Neural crest cell (in vitro differentiated cells): Measurements from ENCODE around the gene DHDDS. TPM values are rescaled to one million over a fixed set of nuclear protein-coding genes. Genes with fewer than 3 reads are reported as not detected.
A peak's percentile ranks its signal among the peaks of the same experiment; 100 is the strongest.

Experiments
- DNase-seq: peaks from one replicate; pipeline ENCODE4 v3.0.0; 2021; ENCODE audit warnings: low read depth, mixed read lengths, low spot score
- H3K27ac Mint-ChIP-seq: one replicate; pipeline ENCODE4 v1.8.0; 2021; ENCODE audit warnings: mild to moderate bottlenecking, mixed read lengths; ENCODE audit not compliant: unreplicated experiment
- H3K27me3 Mint-ChIP-seq: 2 replicates; pipeline ENCODE4 v1.8.0; 2021; ENCODE audit warnings: low read depth, mild to moderate bottlenecking, mixed read lengths
- H3K36me3 Mint-ChIP-seq: 2 replicates; pipeline ENCODE4 v1.8.0; 2021; ENCODE audit warnings: low read depth, mild to moderate bottlenecking, mixed read lengths
- H3K4me1 Mint-ChIP-seq: 2 replicates; pipeline ENCODE4 v1.8.0; 2021; ENCODE audit warnings: mixed read lengths
- H3K4me3 Mint-ChIP-seq: one replicate; pipeline ENCODE4 v1.8.0; 2021; ENCODE audit warnings: mild to moderate bottlenecking, mixed read lengths
- H3K9me3 Mint-ChIP-seq: 2 replicates; pipeline ENCODE4 v1.8.0; 2021; ENCODE audit warnings: mixed read lengths
- CTCF ChIP-seq: fragments of 200-600 bp; sonication (generic); conservative IDR thresholded peaks from 2 replicates; pipeline ENCODE4 v1.5.0; 2021; ENCODE audit warnings: antibody characterized with exemption, mild to moderate bottlenecking
- total RNA-seq: library from RNA; stranded (reverse); gene quantifications from 2 replicates; pipeline ENCODE4 v1.2.1, GENCODE V29; 2021

DHDDS gene
- total RNA-seq, 1 donor from 2014 or later = 40.1 TPM

GRCh38 chr1:26483980-26484379 is 51.9 kb downstream of the DHDDS start:
- H3K27ac Mint-ChIP-seq = no peak overlapping the region
- H3K36me3 Mint-ChIP-seq = peaks cover 3% of the 10 kb centered on the region
- no peaks in the 10 kb centered on the region for H3K9me3 Mint-ChIP-seq
- peaks cover 4% of the 10 kb centered on the region for H3K4me1 Mint-ChIP-seq
- peaks cover 2% of the 10 kb centered on the region for H3K27me3 Mint-ChIP-seq
- DNase-seq = no peak
- no peak for TF ChIP-seq CTCF
- peak overlapping the region; percentile 27 for H3K4me3 Mint-ChIP-seq

GRCh38 chr1:26490155-26490554 is 58.0 kb downstream of the DHDDS start:
- Mint-ChIP-seq H3K4me1 (peaks cover 3% of the 10 kb centered on the region), H3K27me3 (no peaks in the 10 kb centered on the region), H3K36me3 (no peaks in the 10 kb centered on the region), H3K9me3 (no peaks in the 10 kb centered on the region), H3K27ac (no peak overlapping the region), H3K4me3 (no peak overlapping the region)
- no peak for TF ChIP-seq CTCF
- no peak for DNase-seq

GRCh38 chr1:26493267-26493666 is 61.1 kb downstream of the DHDDS start:
- no peaks in the 10 kb centered on the region for H3K4me1 Mint-ChIP-seq
- no peaks in the 10 kb centered on the region for H3K36me3 Mint-ChIP-seq
- no peak for TF ChIP-seq CTCF
- no peak overlapping the region for H3K4me3 Mint-ChIP-seq
- DNase-seq = no peak
- no peaks in the 10 kb centered on the region for H3K27me3 Mint-ChIP-seq
- H3K27ac Mint-ChIP-seq = no peak overlapping the region
- H3K9me3 Mint-ChIP-seq = no peaks in the 10 kb centered on the region

GRCh38 chr1:26493938-26494337 is 61.8 kb downstream of the DHDDS start:
- Mint-ChIP-seq H3K4me1 (no peaks in the 10 kb centered on the region), H3K9me3 (no peaks in the 10 kb centered on the region), H3K36me3 (no peaks in the 10 kb centered on the region), H3K4me3 (no peak overlapping the region), H3K27ac (no peak overlapping the region), H3K27me3 (no peaks in the 10 kb centered on the region)
- no peak for DNase-seq
- no peak for TF ChIP-seq CTCF

GRCh38 chr1:26496861-26497260 is 64.7 kb downstream of the DHDDS start:
- no peaks in the 10 kb centered on the region for H3K27me3 Mint-ChIP-seq
- no peak for TF ChIP-seq CTCF

GRCh38 chr1:26498894-26499293 is 66.8 kb downstream of the DHDDS start:
- TF ChIP-seq CTCF = no peak
- Mint-ChIP-seq H3K36me3 (no peaks in the 10 kb centered on the region), H3K9me3 (no peaks in the 10 kb centered on the region), H3K4me1 (peaks cover 4% of the 10 kb centered on the region), H3K27me3 (no peaks in the 10 kb centered on the region), H3K4me3 (peak overlapping the region; percentile 41), H3K27ac (no peak overlapping the region)
- no peak for DNase-seq

More at GRCh38 chr1:26496861-26497260, 64.7 kb downstream of the DHDDS start:
- H3K27ac Mint-ChIP-seq = peak overlapping the region; percentile 62
- H3K9me3 Mint-ChIP-seq = no peaks in the 10 kb centered on the region
- H3K4me3 Mint-ChIP-seq = peak overlapping the region; percentile 56
- no peaks in the 10 kb centered on the region for H3K4me1 Mint-ChIP-seq
- no peak for DNase-seq
- H3K36me3 Mint-ChIP-seq = no peaks in the 10 kb centered on the region
